GM20000 (cell line): Measurements from ENCODE around the gene CD1D.

Source experiments
- DNase-seq: peaks from one replicate; pipeline ENCODE4 v3.0.0; 2012; ENCODE audit warnings: low spot score
- CTCF ChIP-seq: IDR thresholded peaks from 2 replicates; pipeline ENCODE4 v1.5.1; 2012; ENCODE audit warnings: mild to moderate bottlenecking, control low read depth; ENCODE audit errors: extremely low read depth, missing control alignments

Gene CD1D

GRCh38 chr1:158177700-158178450 is 2.8 kb upstream of the CD1D start:
- DNase-seq: peak; percentile 54
- no peak for TF ChIP-seq CTCF

- no peak for TF ChIP-seq CTCF
- peak; percentile 83 for DNase-seq
Measured at GRCh38 chr1:158179301-158180041, 1.2 kb upstream of the CD1D start.

GRCh38 chr1:158181577-158181922 is 855 bp downstream of the CD1D start:
- no peak for DNase-seq
- no peak for TF ChIP-seq CTCF

- no peak for DNase-seq
- no peak for TF ChIP-seq CTCF
Measured at GRCh38 chr1:158185770-158186169, 5.1 kb downstream of the CD1D start.

GRCh38 chr1:158186180-158186579 is 5.5 kb downstream of the CD1D start:
- no peak for TF ChIP-seq CTCF
- no peak for DNase-seq

GRCh38 chr1:158188611-158189010 is 7.9 kb downstream of the CD1D start:
- no peak for DNase-seq
- no peak for TF ChIP-seq CTCF

- no peak for DNase-seq
- TF ChIP-seq CTCF: no peak
Measured at GRCh38 chr1:158189624-158190023, 8.9 kb downstream of the CD1D start.
